Ascending aorta (tissue), 2 donors: ENCODE results near the gene PLEKHD1. TPM values are rescaled to one million over a fixed set of nuclear protein-coding genes. Genes with fewer than 3 reads are reported as not detected.

Source experiments
- DNase-seq, 2 donors: peaks; one replicate each; pipeline ENCODE4 v3.0.0-alpha.2; 2019; ENCODE audit warnings: low spot score in 2 of 2
- H3K27ac ChIP-seq, 2 donors: fragments of 200-600 bp; sonication (generic); one replicate each; pipeline ENCODE4 v1.5.1; 2016 to 2017; ENCODE audit warnings: mild to moderate bottlenecking in 1 of 2
- H3K27me3 ChIP-seq: fragments of 200-600 bp; sonication (generic); one replicate; pipeline ENCODE4 v1.5.1; 2017
- H3K36me3 ChIP-seq, 2 donors: fragments of 200-600 bp; sonication (generic); one replicate each; pipeline ENCODE4 v1.5.1; 2016
- H3K4me1 ChIP-seq, 2 donors: fragments of 200-600 bp; sonication (generic); one replicate each; pipeline ENCODE4 v1.5.1; 2016 to 2017; ENCODE audit warnings: mild to moderate bottlenecking in 1 of 2
- H3K4me3 ChIP-seq, 2 donors: fragments of 200-600 bp; sonication (generic); one replicate each; pipeline ENCODE4 v1.5.1; 2016 to 2017; ENCODE audit warnings: mild to moderate bottlenecking in 1 of 2
- H3K9me3 ChIP-seq, 2 donors: fragments of 200-600 bp; sonication (generic); one replicate each; pipeline ENCODE4 v1.5.1; 2016
- CTCF ChIP-seq, 3 experiments: fragments of 200-600 bp in 2 of 3; fragments of 450-650 bp in 1 of 3; sonication (generic) in 2 of 3; IDR thresholded peaks; one replicate each; pipeline ENCODE4 v1.5.1; 2016 to 2019; ENCODE audit warnings: antibody characterized with exemption in 3 of 3, mild to moderate bottlenecking in 1 of 3, moderate library complexity in 1 of 3
- intact Hi-C: fragments of 100-400 bp; cut with DNase I; formaldehyde crosslinking; loops from one replicate; pipeline ENCODE4 v1.15.1; 2023
- total RNA-seq: library from RNA; depleted of rRNA; stranded (reverse); fragments of >200 nt; gene quantifications from one replicate; pipeline ENCODE4 v1.1.0, GENCODE V29; 2016

PLEKHD1 gene
- total RNA-seq, 1 donor from 2014 or later = not detected

- no peak for DNase-seq
- H3K27me3 ChIP-seq = peaks cover 13% of the 10 kb centered on the region
- peaks cover 5 to 14% of the 10 kb centered on the region in 2 donors for H3K4me1 ChIP-seq
- H3K9me3 ChIP-seq = no peaks in the 10 kb centered on the region
- no peak overlapping the region for H3K27ac ChIP-seq
- intact Hi-C loops = no loop called here
- no peak for TF ChIP-seq CTCF (IDR thresholded peaks at IDR 0.05)
- no peaks in the 10 kb centered on the region for H3K36me3 ChIP-seq
- peak overlapping the region; percentile 42 to 51 for H3K4me3 ChIP-seq
Measured at GRCh38 chr14:69483765-69484443, 624 bp upstream of the PLEKHD1 start.

GRCh38 chr14:69485315-69485660, 760 bp downstream of the PLEKHD1 start:
- H3K36me3 ChIP-seq = no peaks in the 10 kb centered on the region
- H3K9me3 ChIP-seq = no peaks in the 10 kb centered on the region
- peaks cover 13% of the 10 kb centered on the region for H3K27me3 ChIP-seq
- H3K27ac ChIP-seq = no peak overlapping the region
- no peak overlapping the region for H3K4me3 ChIP-seq
- H3K4me1 ChIP-seq = peaks cover 5 to 14% of the 10 kb centered on the region in 2 donors
- no peak for DNase-seq
- TF ChIP-seq CTCF (IDR thresholded peaks at IDR 0.05) = no peak
- intact Hi-C loops = no loop called here

- peaks cover 13% of the 10 kb centered on the region for H3K27me3 ChIP-seq
- intact Hi-C loops = no loop called here
- H3K4me1 ChIP-seq = peaks cover 5 to 14% of the 10 kb centered on the region in 2 donors
- no peaks in the 10 kb centered on the region for H3K36me3 ChIP-seq
- no peak overlapping the region for H3K4me3 ChIP-seq
- H3K9me3 ChIP-seq = no peaks in the 10 kb centered on the region
- no peak for DNase-seq
- no peak overlapping the region for H3K27ac ChIP-seq
- TF ChIP-seq CTCF (IDR thresholded peaks at IDR 0.05) = no peak
Measured at GRCh38 chr14:69485701-69486100, 1.2 kb downstream of the PLEKHD1 start.

- intact Hi-C loops = no loop called here
Measured at GRCh38 chr14:69487226-69487625, 2.7 kb downstream of the PLEKHD1 start.

GRCh38 chr14:69487771-69488170, 3.2 kb downstream of the PLEKHD1 start:
- Histone ChIP-seq H3K27ac (no peak overlapping the region), H3K36me3 (no peaks in the 10 kb centered on the region), H3K27me3 (peaks cover 13% of the 10 kb centered on the region), H3K9me3 (no peaks in the 10 kb centered on the region), H3K4me3 (no peak overlapping the region), H3K4me1 (peaks cover 5 to 14% of the 10 kb centered on the region in 2 donors)
- no peak for TF ChIP-seq CTCF (IDR thresholded peaks at IDR 0.05)
- intact Hi-C loops = no loop called here
- no peak for DNase-seq

More at GRCh38 chr14:69487226-69487625, 2.7 kb downstream of the PLEKHD1 start:
- peaks cover 13% of the 10 kb centered on the region for H3K27me3 ChIP-seq
- H3K27ac ChIP-seq = no peak overlapping the region
- H3K4me3 ChIP-seq = no peak overlapping the region
- peaks cover 5 to 14% of the 10 kb centered on the region in 2 donors for H3K4me1 ChIP-seq
- no peaks in the 10 kb centered on the region for H3K36me3 ChIP-seq
- no peak for DNase-seq
- no peak for TF ChIP-seq CTCF (IDR thresholded peaks at IDR 0.05)
- no peaks in the 10 kb centered on the region for H3K9me3 ChIP-seq
